NCI-H1436 (cell line): ENCODE data around the gene SPNS1.
A peak's percentile ranks its signal among the peaks of the same experiment; 100 is the strongest.
"Not testable (repeated sequence)": the region's sequence is repeated elsewhere in the genome, so short reads cannot be mapped to it uniquely, and the experiment has no call there.

Experiments used
- DNase-seq: peaks from one replicate; lab custom pipeline; 2025; lab: John Stamatoyannopoulos, UW

The SPNS1 gene, protein sequence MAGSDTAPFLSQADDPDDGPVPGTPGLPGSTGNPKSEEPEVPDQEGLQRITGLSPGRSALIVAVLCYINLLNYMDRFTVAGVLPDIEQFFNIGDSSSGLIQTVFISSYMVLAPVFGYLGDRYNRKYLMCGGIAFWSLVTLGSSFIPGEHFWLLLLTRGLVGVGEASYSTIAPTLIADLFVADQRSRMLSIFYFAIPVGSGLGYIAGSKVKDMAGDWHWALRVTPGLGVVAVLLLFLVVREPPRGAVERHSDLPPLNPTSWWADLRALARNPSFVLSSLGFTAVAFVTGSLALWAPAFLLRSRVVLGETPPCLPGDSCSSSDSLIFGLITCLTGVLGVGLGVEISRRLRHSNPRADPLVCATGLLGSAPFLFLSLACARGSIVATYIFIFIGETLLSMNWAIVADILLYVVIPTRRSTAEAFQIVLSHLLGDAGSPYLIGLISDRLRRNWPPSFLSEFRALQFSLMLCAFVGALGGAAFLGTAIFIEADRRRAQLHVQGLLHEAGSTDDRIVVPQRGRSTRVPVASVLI

DNA sequence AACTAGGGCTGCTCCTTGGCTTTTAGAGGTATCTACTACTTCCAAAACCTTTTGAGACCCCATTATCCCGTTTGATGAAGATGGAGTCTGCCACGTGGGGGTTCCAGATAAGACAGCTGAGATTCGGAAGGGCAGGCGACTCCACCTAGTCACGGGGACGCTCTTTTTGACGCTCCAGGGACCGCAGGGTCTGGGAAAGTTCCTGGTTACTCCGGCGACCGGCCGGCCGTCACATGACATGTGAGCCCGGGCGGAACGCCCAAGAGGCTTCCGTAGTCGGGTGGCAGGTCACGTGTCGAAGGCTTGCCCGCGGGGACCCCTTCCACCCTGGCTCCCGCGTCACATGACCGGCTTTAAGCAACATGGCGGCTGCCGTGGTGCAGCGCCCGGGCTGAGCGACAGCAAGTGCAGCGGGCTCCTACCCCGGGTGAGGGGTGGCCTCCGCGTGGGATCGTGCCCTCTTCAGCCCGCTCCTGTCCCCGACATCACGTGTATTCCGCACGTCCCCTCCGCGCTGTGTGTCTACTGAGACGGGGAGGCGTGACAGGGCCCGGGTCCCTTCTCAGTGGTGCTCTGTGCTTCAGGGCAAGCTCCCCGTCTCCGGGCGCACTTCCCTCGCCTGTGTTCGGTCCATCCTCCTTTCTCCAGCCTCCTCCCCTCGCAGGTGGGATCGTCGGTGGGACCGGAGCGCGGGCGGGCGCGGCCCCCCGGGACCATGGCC, at the start of gene SPNS1:
Gene SPNS1 (plus strand): TSS at position 342 of the 721 bp plus-strand sequence. CDS start 374 bp downstream, at position 716.
- DNase-seq: peak; percentile 91

- DNase-seq: peak; percentile 52
These were observed 49.0 kb upstream of the SPNS1 start for GRCh38 chr16:28925386-28926228.

DNA sequence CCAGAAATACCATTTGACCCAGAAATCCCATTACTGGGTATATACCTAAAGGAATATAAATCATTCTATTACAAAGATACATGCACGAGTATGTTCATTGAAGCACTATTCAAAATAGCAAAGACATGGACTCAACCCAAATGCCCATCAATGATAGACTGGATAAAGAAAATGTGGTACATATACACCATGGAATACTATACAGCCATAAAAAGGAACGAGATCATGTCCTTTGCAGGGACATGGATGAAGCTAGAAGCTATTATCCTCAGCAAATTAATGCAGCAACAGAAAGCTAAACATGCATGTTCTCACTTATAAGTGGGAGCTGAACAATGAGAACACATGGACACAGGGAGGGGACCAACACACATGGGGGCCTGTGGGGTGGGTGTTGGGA, 48.3 kb upstream of the SPNS1 start:
- not testable (repeated sequence) for DNase-seq

DNA sequence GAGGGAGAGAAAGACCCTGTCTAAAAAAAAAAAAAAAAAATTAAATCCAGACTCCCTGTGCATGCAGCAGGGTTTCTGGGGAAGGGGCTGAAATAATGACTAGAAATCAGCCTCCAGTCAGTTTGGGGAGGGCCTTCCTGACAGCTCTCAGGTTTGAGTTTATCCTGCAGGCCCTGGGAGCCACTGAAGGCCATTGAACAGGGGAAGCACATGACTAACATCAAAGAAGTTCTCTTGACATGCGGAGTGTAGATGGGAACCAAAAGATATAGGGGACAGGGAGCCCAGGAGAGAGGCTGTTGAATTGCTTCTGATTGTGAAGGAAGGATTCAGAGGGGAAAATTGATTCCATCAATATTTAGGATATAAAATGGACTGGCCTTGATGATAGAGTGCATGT, 46.8 kb upstream of the SPNS1 start:
- no peak for DNase-seq

GRCh38 chr16:28930203-28930602, 44.4 kb upstream of the SPNS1 start:
- DNase-seq: no peak

GRCh38 chr16:28930652-28931051, 43.9 kb upstream of the SPNS1 start:
- peak; percentile 50 for DNase-seq

DNA sequence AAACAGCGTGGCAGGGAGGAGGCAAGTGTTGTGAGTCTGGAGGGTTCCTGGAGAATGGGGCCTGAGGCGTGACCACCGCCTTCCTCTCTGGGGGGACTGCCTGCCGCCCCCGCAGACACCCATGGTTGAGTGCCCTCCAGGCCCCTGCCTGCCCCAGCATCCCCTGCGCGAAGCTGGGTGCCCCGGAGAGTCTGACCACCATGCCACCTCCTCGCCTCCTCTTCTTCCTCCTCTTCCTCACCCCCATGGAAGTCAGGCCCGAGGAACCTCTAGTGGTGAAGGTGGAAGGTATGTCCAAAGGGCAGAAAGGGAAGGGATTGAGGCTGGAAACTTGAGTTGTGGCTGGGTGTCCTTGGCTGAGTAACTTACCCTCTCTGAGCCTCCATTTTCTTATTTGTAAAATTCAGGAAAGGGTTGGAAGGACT, 42.8 kb upstream of the SPNS1 start, which contains the start of gene CD19:
Gene CD19 (plus strand): TSS at position 171 of the 425 bp plus-strand sequence. CDS start 30 bp downstream, at position 201.
- DNase-seq: no peak

- no peak for DNase-seq
These were observed 42.0 kb upstream of the SPNS1 start for GRCh38 chr16:28932339-28933141.

DNA sequence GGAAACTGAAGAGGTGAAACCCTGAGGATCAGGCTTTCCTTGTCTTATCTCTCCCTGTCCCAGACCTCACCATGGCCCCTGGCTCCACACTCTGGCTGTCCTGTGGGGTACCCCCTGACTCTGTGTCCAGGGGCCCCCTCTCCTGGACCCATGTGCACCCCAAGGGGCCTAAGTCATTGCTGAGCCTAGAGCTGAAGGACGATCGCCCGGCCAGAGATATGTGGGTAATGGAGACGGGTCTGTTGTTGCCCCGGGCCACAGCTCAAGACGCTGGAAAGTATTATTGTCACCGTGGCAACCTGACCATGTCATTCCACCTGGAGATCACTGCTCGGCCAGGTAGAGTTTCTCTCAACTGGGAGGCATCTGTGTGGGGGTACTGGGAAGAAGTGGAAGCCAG, 41.4 kb upstream of the SPNS1 start:
- no peak for DNase-seq

- no peak for DNase-seq
These were observed 39.2 kb upstream of the SPNS1 start for GRCh38 chr16:28935346-28935745.

GRCh38 chr16:28935924-28936783, 38.4 kb upstream of the SPNS1 start:
- DNase-seq: no peak

DNA sequence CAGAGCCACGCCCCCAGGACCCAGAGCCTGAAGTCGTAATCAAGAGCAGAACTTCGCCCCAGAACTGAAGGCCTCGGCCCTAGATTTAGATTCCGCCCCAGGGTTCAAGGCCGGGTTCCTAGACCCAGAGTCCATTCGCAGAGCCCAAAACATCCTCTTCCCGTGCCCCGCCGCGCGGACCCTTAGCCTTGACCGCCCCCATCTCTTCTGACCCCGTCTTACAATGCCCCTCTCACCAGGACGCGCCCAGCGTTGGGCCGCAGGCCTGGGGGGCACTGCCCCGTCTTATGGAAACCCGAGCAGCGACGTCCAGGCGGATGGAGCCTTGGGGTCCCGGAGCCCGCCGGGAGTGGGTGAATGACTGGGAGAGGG, 37.8 kb upstream of the SPNS1 start:
- no peak for DNase-seq

GRCh38 chr16:28937222-28937876, 37.2 kb upstream of the SPNS1 start:
- no peak for DNase-seq

DNA sequence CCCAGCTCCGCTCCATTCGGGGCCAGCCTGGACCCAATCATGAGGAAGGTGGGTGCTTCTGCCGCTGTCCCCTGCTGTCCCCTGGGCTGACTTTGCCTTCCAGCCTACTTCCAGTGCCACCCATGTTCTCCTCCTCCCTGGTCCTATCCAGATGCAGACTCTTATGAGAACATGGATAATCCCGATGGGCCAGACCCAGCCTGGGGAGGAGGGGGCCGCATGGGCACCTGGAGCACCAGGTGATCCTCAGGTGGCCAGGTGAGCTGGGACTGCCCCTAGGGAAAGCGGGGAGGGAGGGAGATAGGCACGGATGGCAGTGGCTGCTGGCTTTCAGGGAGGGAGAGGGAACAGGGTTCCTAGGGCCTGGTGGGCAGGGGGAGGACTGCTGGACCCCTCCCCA, 35.9 kb upstream of the SPNS1 start:
- no peak for DNase-seq

- DNase-seq: not testable (repeated sequence)
These were observed 34.8 kb upstream of the SPNS1 start for GRCh38 chr16:28939825-28940224.

DNA sequence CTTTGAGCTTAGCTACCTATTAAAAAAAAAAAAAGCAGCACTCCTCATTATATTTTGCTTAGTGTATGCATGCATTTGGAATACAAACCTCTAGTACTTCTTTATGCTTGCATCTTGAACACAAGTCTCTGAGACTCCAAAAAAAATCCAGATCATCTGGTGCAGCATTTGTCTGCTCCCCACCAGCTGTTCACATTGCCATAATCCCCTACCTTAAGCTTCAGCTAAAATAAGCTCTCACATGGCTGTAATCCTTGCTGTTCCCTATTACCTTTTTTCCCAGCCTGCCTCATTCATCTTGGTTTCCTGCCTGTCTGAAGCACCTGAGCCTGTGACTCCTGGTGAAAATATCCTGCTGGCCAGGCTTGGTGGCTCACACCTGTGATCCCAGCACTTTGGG, 31.3 kb upstream of the SPNS1 start:
- no peak for DNase-seq

DNA sequence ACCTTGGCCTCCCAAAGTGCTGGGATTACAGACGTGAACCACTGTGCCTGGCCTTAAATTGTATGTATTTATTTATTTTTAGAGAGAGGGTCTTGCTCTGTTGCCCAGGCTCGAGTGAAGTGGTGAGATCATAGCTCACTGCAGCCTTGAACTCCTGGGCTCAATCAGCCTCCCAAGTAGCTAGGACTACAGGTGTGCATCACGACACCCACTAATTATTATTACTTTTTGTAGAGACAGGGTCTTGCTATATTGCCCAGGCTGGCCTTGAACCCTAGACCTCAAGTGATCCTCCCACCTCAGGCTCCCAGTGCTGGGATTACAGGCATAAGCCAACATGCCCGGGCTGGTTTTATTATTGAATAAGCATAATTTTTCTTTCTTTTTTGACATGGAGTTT, 27.9 kb upstream of the SPNS1 start:
- no peak for DNase-seq

GRCh38 chr16:28950648-28951409, 23.7 kb upstream of the SPNS1 start, which contains the start of gene NFATC2IP:
Gene NFATC2IP, plus strand, starts transcription at chr16:28950937. Its CDS starts 75 bp downstream, at chr16:28951012.
- peak; percentile 99 for DNase-seq
